DOHH2 (cell line): ENCODE measurements around the gene ATP1A1.

Source experiments
- EZH2phosphoT487 ChIP-seq: fragments of 200-600 bp; sonication (generic); IDR thresholded peaks from 2 replicates; pipeline ENCODE4 v1.6.1; 2017; ENCODE audit warnings: borderline replicate concordance, mild to moderate bottlenecking, antibody characterized with exemption, low read length, moderate library complexity, mixed read lengths
- TF ChIP-seq, protein P1 (sequence below): fragments of 200-600 bp; sonication (generic); IDR thresholded peaks from one replicate; pipeline ENCODE4 v1.5.1; 2014; ENCODE audit warnings: antibody characterized with exemption, mild to moderate bottlenecking, low read depth, low read length; ENCODE audit not compliant: poor library complexity, severe bottlenecking

DNA sequence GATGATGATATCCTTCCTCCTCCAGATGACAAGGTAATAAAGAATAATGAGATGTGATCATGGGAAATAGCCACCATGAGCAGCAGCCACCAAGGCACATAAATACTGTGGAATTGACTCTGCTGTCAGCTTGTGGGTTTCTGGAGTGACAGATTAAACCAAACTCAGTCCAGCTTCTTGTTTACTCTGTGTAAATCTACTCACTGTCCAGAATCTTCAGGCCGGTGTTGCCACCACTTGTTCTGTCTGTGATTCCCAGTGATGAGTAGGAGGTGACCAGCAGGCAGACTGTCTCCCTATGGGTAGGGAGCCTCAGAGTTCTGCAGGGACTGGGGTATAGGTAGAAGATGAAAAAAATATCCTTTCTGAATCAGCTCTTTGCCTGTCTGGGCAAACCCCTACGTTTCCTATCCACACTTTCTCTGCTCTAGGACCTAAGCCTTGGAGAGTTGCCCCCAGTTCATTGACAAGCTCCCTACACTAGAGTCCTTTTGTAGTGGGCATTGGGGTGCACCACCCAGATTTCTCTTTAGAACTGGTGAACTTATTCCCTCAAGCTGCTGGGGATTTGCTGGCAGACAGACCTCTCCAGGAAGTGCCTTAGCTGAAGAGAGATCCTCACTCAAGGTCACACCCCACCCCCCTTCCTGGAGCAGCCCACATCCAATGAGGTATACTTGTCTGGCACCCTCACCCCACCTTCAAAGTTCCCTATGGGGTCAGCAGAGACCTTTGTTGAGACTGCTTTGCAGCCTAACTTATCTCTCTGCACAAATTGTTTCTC, 47.6 kb downstream of the ATP1A1 start:
- TF ChIP-seq, protein P1, sequence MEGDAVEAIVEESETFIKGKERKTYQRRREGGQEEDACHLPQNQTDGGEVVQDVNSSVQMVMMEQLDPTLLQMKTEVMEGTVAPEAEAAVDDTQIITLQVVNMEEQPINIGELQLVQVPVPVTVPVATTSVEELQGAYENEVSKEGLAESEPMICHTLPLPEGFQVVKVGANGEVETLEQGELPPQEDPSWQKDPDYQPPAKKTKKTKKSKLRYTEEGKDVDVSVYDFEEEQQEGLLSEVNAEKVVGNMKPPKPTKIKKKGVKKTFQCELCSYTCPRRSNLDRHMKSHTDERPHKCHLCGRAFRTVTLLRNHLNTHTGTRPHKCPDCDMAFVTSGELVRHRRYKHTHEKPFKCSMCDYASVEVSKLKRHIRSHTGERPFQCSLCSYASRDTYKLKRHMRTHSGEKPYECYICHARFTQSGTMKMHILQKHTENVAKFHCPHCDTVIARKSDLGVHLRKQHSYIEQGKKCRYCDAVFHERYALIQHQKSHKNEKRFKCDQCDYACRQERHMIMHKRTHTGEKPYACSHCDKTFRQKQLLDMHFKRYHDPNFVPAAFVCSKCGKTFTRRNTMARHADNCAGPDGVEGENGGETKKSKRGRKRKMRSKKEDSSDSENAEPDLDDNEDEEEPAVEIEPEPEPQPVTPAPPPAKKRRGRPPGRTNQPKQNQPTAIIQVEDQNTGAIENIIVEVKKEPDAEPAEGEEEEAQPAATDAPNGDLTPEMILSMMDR: no peak
- no peak for TF ChIP-seq EZH2phosphoT487
